A549 (cell line): ENCODE measurements around the gene RGS17. TPM values are rescaled to one million over a fixed set of nuclear protein-coding genes. Genes with fewer than 3 reads are reported as not detected.

Experiments
- ATAC-seq, 2 experiments: fragments of 200-7000 bp in 1 of 2; fragments of >200 bp in 1 of 2; cut with Nextera tagmentation in 1 of 2; cut with Tn5 transposase in 1 of 2; 3 replicates each; pipeline versions ENCODE4 v1.8.0 to v1.9.1; 2018 to 2020; ENCODE audit warnings: mild to moderate bottlenecking in 1 of 2, moderate library complexity in 1 of 2
- CTCF ChIA-PET: fragments of 300-600 bp; sonication (Branson Sonifier 250); formaldehyde crosslinking; extraction: SDS; loops from one replicate; lab custom pipeline; 2021; ENCODE audit warnings: antibody characterized with exemption, inconsistent platforms; lab: Yijun Ruan, JAX
- POLR2A ChIA-PET: fragments of 350-600 bp; formaldehyde crosslinking; extraction: SDS; loops from one replicate; lab custom pipeline; 2021; ENCODE audit warnings: antibody characterized with exemption, inconsistent platforms; lab: Yijun Ruan, JAX
- DNase-seq, 2 experiments: peaks; one replicate each; pipeline versions ENCODE4 v3.0.0 to v3.0.0-alpha.2; 2011 to 2016; ENCODE audit warnings: low read depth in 1 of 2, low spot score in 1 of 2
- FAIRE-seq: peaks from 2 replicates; lab custom pipeline; 2011; peaks lifted over from hg19 to GRCh38; lab: Jason Lieb, UNC
- H3K27ac ChIP-seq, 2 experiments: fragments of >200 bp; sonication (Bioruptor Twin); formaldehyde crosslinking; 3 replicates each; pipeline ENCODE4 v1.5.1; 2016 to 2017
- H3K4me1 ChIP-seq: fragments of >200 bp; sonication (Bioruptor Twin); formaldehyde crosslinking; 3 replicates; pipeline ENCODE4 v1.6.1; 2016
- H3K4me2 ChIP-seq: fragments of >200 bp; sonication (Bioruptor Twin); formaldehyde crosslinking; 3 replicates; pipeline ENCODE4 v1.6.1; 2016
- H3K4me3 ChIP-seq: fragments of >200 bp; sonication (Bioruptor Twin); formaldehyde crosslinking; 3 replicates; pipeline ENCODE4 v1.5.1; 2016
- H3K9me3 ChIP-seq: fragments of >200 bp; sonication (Bioruptor Twin); formaldehyde crosslinking; 3 replicates; pipeline ENCODE4 v1.6.1; 2016
- BHLHE40 ChIP-seq: IDR thresholded peaks from 2 replicates; pipeline ENCODE4 v1.6.1; 2012; ENCODE audit warnings: low read depth, low read length, inconsistent platforms
- CBX2 ChIP-seq: fragments of 200-600 bp; sonication (generic); IDR thresholded peaks from 2 replicates; pipeline ENCODE4 v1.6.1; 2016; ENCODE audit warnings: low read depth, mild to moderate bottlenecking, borderline replicate concordance
- CEBPB ChIP-seq, 2 experiments: fragments of >200 bp in 1 of 2; sonication (Bioruptor Twin) in 1 of 2; formaldehyde crosslinking in 1 of 2; IDR thresholded peaks; 2 replicates each; pipeline ENCODE4 v1.6.1; 2012 to 2016
- E2F6 ChIP-seq: IDR thresholded peaks from 2 replicates; pipeline ENCODE4 v1.6.1; 2012; ENCODE audit warnings: low read depth, borderline replicate concordance
- EHF ChIP-seq: fragments of 250-450 bp; sonication (Bioruptor Pico); IDR thresholded peaks from 2 replicates; pipeline ENCODE4 v1.5.0; 2020; ENCODE audit warnings: mild to moderate bottlenecking
- ELK1 ChIP-seq: fragments of 150-350 bp; IDR thresholded peaks from 2 replicates; pipeline ENCODE4 v1.6.1; 2014; ENCODE audit warnings: low read depth, mild to moderate bottlenecking, low read length
- FOSB ChIP-seq: fragments of 250-450 bp; sonication (Bioruptor Pico); IDR thresholded peaks from 2 replicates; pipeline ENCODE4 v1.5.0; 2020; ENCODE audit warnings: mild to moderate bottlenecking, moderate library complexity
- HOXA7 ChIP-seq: fragments of 250-450 bp; sonication (Bioruptor Pico); IDR thresholded peaks from 2 replicates; pipeline ENCODE4 v1.5.0; 2020; ENCODE audit warnings: mild to moderate bottlenecking, moderate library complexity
- KDM1A ChIP-seq: fragments of 200-600 bp; sonication (generic); IDR thresholded peaks from 2 replicates; pipeline ENCODE4 v1.6.1; 2016; ENCODE audit warnings: low read depth, mild to moderate bottlenecking
- MAFK ChIP-seq: fragments of 450-650 bp; IDR thresholded peaks from 2 replicates; pipeline ENCODE4 v1.6.1; 2014; ENCODE audit not compliant: partially characterized antibody
- NPAS2 ChIP-seq: fragments of 250-450 bp; sonication (Bioruptor Pico); IDR thresholded peaks from 2 replicates; pipeline ENCODE4 v1.8.0; 2022; ENCODE audit warnings: mild to moderate bottlenecking, moderate library complexity, borderline replicate concordance
- POLR2AphosphoS2 ChIP-seq: conservative IDR thresholded peaks from 2 replicates; pipeline ENCODE4 v1.6.1; 2012; ENCODE audit warnings: low read length, improper control_type of control experiment, inconsistent platforms
- RARB ChIP-seq: fragments of 250-450 bp; sonication (Bioruptor Pico); IDR thresholded peaks from 2 replicates; pipeline ENCODE4 v1.8.0; 2021; ENCODE audit warnings: mild to moderate bottlenecking, moderate library complexity
- RCOR1 ChIP-seq: fragments of 150-350 bp; IDR thresholded peaks from 2 replicates; pipeline ENCODE4 v1.6.1; 2014; ENCODE audit warnings: antibody characterized with exemption, low read length, low read depth
- RFX5 ChIP-seq: fragments of 450-650 bp; IDR thresholded peaks from 2 replicates; pipeline ENCODE4 v1.7.1; 2014; ENCODE audit warnings: antibody characterized with exemption, mild to moderate bottlenecking, moderate library complexity
- SMC3 ChIP-seq: fragments of >200 bp; sonication (Bioruptor Twin); formaldehyde crosslinking; IDR thresholded peaks from 3 replicates; pipeline ENCODE4 v1.6.1; 2018; ENCODE audit warnings: inconsistent platforms
- SREBF2 ChIP-seq: fragments of 450-650 bp; IDR thresholded peaks from 2 replicates; pipeline ENCODE4 v1.6.1; 2014; ENCODE audit warnings: mild to moderate bottlenecking, moderate library complexity
- ZC3H11A ChIP-seq: fragments of 450-650 bp; IDR thresholded peaks from 2 replicates; pipeline ENCODE4 v1.6.1; 2014; ENCODE audit warnings: antibody characterized with exemption, mild to moderate bottlenecking
- ZFP36 ChIP-seq: fragments of 450-650 bp; IDR thresholded peaks from 2 replicates; pipeline ENCODE4 v1.6.1; 2014; ENCODE audit warnings: borderline replicate concordance; ENCODE audit not compliant: partially characterized antibody
- WGBS: methylation state at CpG from one replicate; pipeline ENCODE4 v1.1.6; 2017; ENCODE audit errors: missing lambda C conversion rate; 5-methylcytosine and 5-hydroxymethylcytosine counted together
- polyA plus RNA-seq, 4 experiments: library from polyadenylated mRNA; depleted of rRNA in 3 of 4; stranded (reverse); fragments of >200 nt; fragmentation: RNase III in 1 of 4; extraction: RNeasy Plus Mini Kit Qiagen cat#74134 plus additional on column Dnase treatment in 1 of 4; gene quantifications; 2 replicates in 3 of 4; 3 replicates in 1 of 4; pipeline ENCODE4 v1.2.3, GENCODE V29; 2011 to 2017
- TF ChIP-seq, protein P1 (sequence below): IDR thresholded peaks from 2 replicates; pipeline ENCODE4 v1.6.1; 2012

The RGS17 gene
- polyA plus RNA-seq, 2 of the 4 experiments (the other 2 are of a cell fraction): 3.2 to 9.8 TPM

DNA sequence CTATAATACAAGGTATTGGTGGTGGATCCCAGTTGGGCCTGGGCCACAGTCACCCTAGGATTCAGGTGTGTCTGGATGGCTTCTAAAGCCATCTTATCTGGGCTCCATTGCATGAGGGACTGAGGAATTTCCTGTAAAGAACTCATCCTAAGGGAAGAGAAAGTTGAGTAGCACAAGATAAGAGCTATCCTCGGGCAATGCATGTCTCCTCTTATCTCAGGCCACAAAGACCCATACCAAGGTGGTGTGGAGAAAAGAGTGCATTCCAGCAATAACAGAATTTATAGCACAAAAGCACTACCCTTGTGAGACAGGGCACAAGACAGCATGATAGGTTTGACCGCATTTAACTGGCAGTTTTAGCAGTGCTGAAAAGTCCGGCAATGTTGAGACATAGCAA, 114.2 kb downstream of the RGS17 start:
- ChIA-PET POLR2A (no interaction called here), CTCF (no interaction called here)
- Histone ChIP-seq H3K4me3 (no peak overlapping the region), H3K4me2 (no peak overlapping the region), H3K9me3 (no peaks in the 10 kb centered on the region), H3K4me1 (no peaks in the 10 kb centered on the region), H3K27ac (no peak overlapping the region)
- DNase-seq: no peak
- ATAC-seq: no peak
- TF ChIP-seq RARB (CRISPR knock-in tag) (no peak), RCOR1 (no peak), RFX5 (no peak), KDM1A (no peak), MAFK (no peak), CBX2 (no peak), ELK1 (no peak), CEBPB (IDR thresholded peaks at IDR 0.05) (no peak), HOXA7 (CRISPR knock-in tag) (no peak), E2F6 (no peak), FOSB (no peak), SMC3 (no peak), EHF (CRISPR knock-in tag) (no peak)
- TF ChIP-seq, protein P1, sequence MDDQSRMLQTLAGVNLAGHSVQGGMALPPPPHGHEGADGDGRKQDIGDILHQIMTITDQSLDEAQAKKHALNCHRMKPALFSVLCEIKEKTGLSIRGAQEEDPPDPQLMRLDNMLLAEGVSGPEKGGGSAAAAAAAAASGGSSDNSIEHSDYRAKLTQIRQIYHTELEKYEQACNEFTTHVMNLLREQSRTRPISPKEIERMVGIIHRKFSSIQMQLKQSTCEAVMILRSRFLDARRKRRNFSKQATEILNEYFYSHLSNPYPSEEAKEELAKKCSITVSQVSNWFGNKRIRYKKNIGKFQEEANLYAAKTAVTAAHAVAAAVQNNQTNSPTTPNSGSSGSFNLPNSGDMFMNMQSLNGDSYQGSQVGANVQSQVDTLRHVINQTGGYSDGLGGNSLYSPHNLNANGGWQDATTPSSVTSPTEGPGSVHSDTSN: no peak
- WGBS: 94% methylated on average over 3 of the region's 3 CpGs
- FAIRE-seq: no peak

DNA sequence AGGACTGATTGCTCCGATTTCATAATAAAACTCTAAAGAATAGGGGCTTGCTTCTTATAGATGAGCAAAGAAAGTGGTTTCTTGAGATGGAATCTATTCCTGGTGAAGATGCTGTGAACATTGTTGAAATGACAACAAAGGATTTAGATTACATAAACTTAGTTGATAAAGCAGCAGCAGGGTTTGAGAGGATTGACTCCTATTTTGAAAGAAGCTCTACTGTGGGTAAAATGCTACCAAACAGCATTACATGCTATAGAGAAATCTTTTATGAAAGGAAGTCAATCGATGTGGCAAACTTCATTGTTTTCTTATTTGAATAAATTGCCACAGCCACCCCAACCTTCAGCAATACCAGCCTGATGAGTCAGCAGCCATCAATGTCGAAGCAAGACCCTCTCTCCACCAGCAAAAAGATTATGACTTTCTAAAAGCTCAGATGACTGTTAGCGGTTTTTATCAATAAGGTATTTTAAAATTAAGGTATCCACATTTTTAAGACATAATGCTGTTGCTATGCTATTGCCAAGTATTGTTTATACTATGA, 115.9 kb downstream of the RGS17 start:
- no peak overlapping the region for H3K27ac ChIP-seq
- no peaks in the 10 kb centered on the region for H3K4me1 ChIP-seq
- 85% methylated on average over 4 of the region's 4 CpGs for WGBS
- ChIA-PET POLR2A (no interaction called here), CTCF (no interaction called here)
- no peak overlapping the region for H3K4me3 ChIP-seq
- ATAC-seq (no peak), FAIRE-seq (no peak), DNase-seq (no peak)
- H3K9me3 ChIP-seq: no peaks in the 10 kb centered on the region
- TF ChIP-seq BHLHE40 (no peak), SMC3 (no peak), ZFP36 (no peak), E2F6 (no peak), SREBF2 (no peak), CEBPB (IDR thresholded peaks at IDR 0.05) (no peak), POLR2AphosphoS2 (no peak)
- TF ChIP-seq, protein P1: no peak
- no peak overlapping the region for H3K4me2 ChIP-seq

- no peaks in the 10 kb centered on the region for H3K4me1 ChIP-seq
- TF ChIP-seq ZC3H11A (no peak), NPAS2 (no peak), MAFK (no peak)
- no peak for ATAC-seq
- DNase-seq: no peak
- no peak for FAIRE-seq
- H3K27ac ChIP-seq: no peak overlapping the region
- ChIA-PET POLR2A (no interaction called here), CTCF (interaction anchor here (1.0 to 1.8 kb wide), 2 partner anchors 11 to 299 kb away, joined by 3 to 6 read pairs; no protein-coding TSS in a partner anchor)
- H3K4me2 ChIP-seq: no peak overlapping the region
- H3K4me3 ChIP-seq: no peak overlapping the region
- H3K9me3 ChIP-seq: no peaks in the 10 kb centered on the region
- WGBS: 97% methylated on average over 2 of the region's 2 CpGs
These were observed 117.6 kb downstream of the RGS17 start for GRCh38 chr6:153013438-153013837.
